Measurements from ENCODE around the gene PPARG. TPM values are rescaled to one million over a fixed set of nuclear protein-coding genes. Genes with fewer than 3 reads are reported as not detected.

Gene PPARG
- polyA plus RNA-seq, 1 donor (not counting 4 experiments of a cell fraction or from before 2014, with no cell fraction given): 3.1 TPM

- Histone ChIP-seq H3K9ac (ENCODE audit: control insufficient read depth, extremely low read depth, insufficient read depth, low read length) (no peak overlapping the region), H2AFZ (ENCODE audit: control insufficient read depth, low read length) (no peak overlapping the region), H3K4me3 (ENCODE audit: control insufficient read depth in 2 of 3, extremely low read depth in 1 of 3, insufficient read depth in 2 of 3, low read depth in 1 of 3, low read length in 3 of 3) (no peak overlapping the region), H3K36me3 (ENCODE audit: control insufficient read depth in 2 of 2, extremely low read depth in 1 of 2, insufficient read depth in 2 of 2, low read length in 2 of 2) (no peaks in the 10 kb centered on the region), H4K20me1 (ENCODE audit: control insufficient read depth, extremely low read depth, insufficient read depth, low read length) (no peaks in the 10 kb centered on the region), H3K27me3 (ENCODE audit: control insufficient read depth, extremely low read depth, insufficient read depth, low read length) (no peaks in the 10 kb centered on the region), H3K4me2 (ENCODE audit: control insufficient read depth, extremely low read depth, insufficient read depth, low read depth, low read length) (no peak overlapping the region), H3K4me1 (ENCODE audit: control insufficient read depth, extremely low read depth, insufficient read depth, low read length) (peaks cover 3% of the 10 kb centered on the region), H3K9me3 (ENCODE audit: control insufficient read depth, low read depth, low read length) (no peaks in the 10 kb centered on the region), H3K79me2 (ENCODE audit: control insufficient read depth, insufficient read depth, low read length) (no peaks in the 10 kb centered on the region), H3K27ac (ENCODE audit: control insufficient read depth, insufficient read depth, low read length) (no peak overlapping the region), H3K9me1 (ENCODE audit: control insufficient read depth, extremely low read depth, insufficient read depth, low read length) (no peaks in the 10 kb centered on the region)
- TF ChIP-seq EZH2 (IDR thresholded peaks at IDR 0.05; ENCODE audit: low read length): no peak
- no peak for TF ChIP-seq CTCF (optimal IDR thresholded peaks at IDR 0.05 in 1 of 3, IDR thresholded peaks at IDR 0.05 in 1 of 3, conservative IDR thresholded peaks at IDR 0.05 in 1 of 3; ENCODE audit: extremely low read depth in 1 of 3, insufficient read depth in 2 of 3, low read length in 3 of 3)
- no peak for FAIRE-seq
- dilution Hi-C loops (cut with MboI; ENCODE audit: extremely low pct_ligation_motif_present, low sequenced_read_pairs): no loop called here
- DNase-seq (ENCODE audit: low read depth, low spot score): no peak
These were observed 22.8 kb upstream of the PPARG start for GRCh38 chr3:12266038-12266437.

- H3K4me2 ChIP-seq (ENCODE audit: control insufficient read depth, extremely low read depth, insufficient read depth, low read depth, low read length): no peak overlapping the region
- H3K4me3 ChIP-seq (ENCODE audit: control insufficient read depth in 2 of 3, extremely low read depth in 1 of 3, insufficient read depth in 2 of 3, low read depth in 1 of 3, low read length in 3 of 3): no peak overlapping the region
- H3K9ac ChIP-seq (ENCODE audit: control insufficient read depth, extremely low read depth, insufficient read depth, low read length): no peak overlapping the region
- dilution Hi-C loops (cut with MboI; ENCODE audit: extremely low pct_ligation_motif_present, low sequenced_read_pairs): no loop called here
- no peaks in the 10 kb centered on the region for H3K79me2 ChIP-seq (ENCODE audit: control insufficient read depth, insufficient read depth, low read length)
- no peaks in the 10 kb centered on the region for H3K27me3 ChIP-seq (ENCODE audit: control insufficient read depth, extremely low read depth, insufficient read depth, low read length)
- peaks cover 3% of the 10 kb centered on the region for H3K4me1 ChIP-seq (ENCODE audit: control insufficient read depth, extremely low read depth, insufficient read depth, low read length)
- no peak for DNase-seq (ENCODE audit: low read depth, low spot score)
- H3K9me3 ChIP-seq (ENCODE audit: control insufficient read depth, low read depth, low read length): no peaks in the 10 kb centered on the region
- no peak overlapping the region for H2AFZ ChIP-seq (ENCODE audit: control insufficient read depth, low read length)
- FAIRE-seq: no peak
- H3K9me1 ChIP-seq (ENCODE audit: control insufficient read depth, extremely low read depth, insufficient read depth, low read length): no peaks in the 10 kb centered on the region
- H4K20me1 ChIP-seq (ENCODE audit: control insufficient read depth, extremely low read depth, insufficient read depth, low read length): no peaks in the 10 kb centered on the region
- no peaks in the 10 kb centered on the region for H3K36me3 ChIP-seq (ENCODE audit: control insufficient read depth in 2 of 2, extremely low read depth in 1 of 2, insufficient read depth in 2 of 2, low read length in 2 of 2)
- no peak overlapping the region for H3K27ac ChIP-seq (ENCODE audit: control insufficient read depth, insufficient read depth, low read length)
- TF ChIP-seq CTCF (optimal IDR thresholded peaks at IDR 0.05 in 1 of 3, IDR thresholded peaks at IDR 0.05 in 1 of 3, conservative IDR thresholded peaks at IDR 0.05 in 1 of 3; ENCODE audit: extremely low read depth in 1 of 3, insufficient read depth in 2 of 3, low read length in 3 of 3) (no peak), EZH2 (IDR thresholded peaks at IDR 0.05; ENCODE audit: low read length) (no peak)
These were observed 21.4 kb upstream of the PPARG start for GRCh38 chr3:12267376-12268030.
